Endometrial microvascular endothelial cells (primary cell): ENCODE measurements around the gene ACADVL. TPM values are rescaled to one million over a fixed set of nuclear protein-coding genes. Genes with fewer than 3 reads are reported as not detected.

Experiments used
- in situ Hi-C: cut with HindIII; loops from 2 replicates; pipeline ENCODE4 v1.10.0; 2017; ENCODE audit warnings: low sequenced_read_pairs, low pct_unique_long_range_greater_than_20kb; ENCODE audit errors: inconsistent ontology term
- total RNA-seq: library from RNA; depleted of rRNA; stranded (reverse); fragments of >200 nt; gene quantifications from one replicate; pipeline ENCODE4 v1.2.3, GENCODE V29; 2015; ENCODE audit errors: inconsistent ontology term

ACADVL gene
- total RNA-seq, 1 donor from 2014 or later: 357 TPM

GRCh38 chr17:7262192-7262934, 42.6 kb downstream of the ACADVL start, which contains the start of gene CLDN7:
CLDN7 (minus strand) TSS chr17:7262478; CDS start chr17:7262043, 435 bp downstream.
- in situ Hi-C loops: no loop called here

GRCh38 chr17:7262935-7263800, 43.4 kb downstream of the ACADVL start:
- in situ Hi-C loops: no loop called here

- in situ Hi-C loops: no loop called here
Measured at GRCh38 chr17:7263801-7264078, 44.0 kb downstream of the ACADVL start.

GRCh38 chr17:7266784-7267183, 47.0 kb downstream of the ACADVL start:
- in situ Hi-C loops: no loop called here

Other genes with a start within 250 kb of the ACADVL start
- gene ALOX12, start 223.9 kb upstream of the ACADVL start, total RNA-seq: not detected
- 302 TPM for gene RNASEK, start 207.3 kb upstream of the ACADVL start, total RNA-seq
- 67.7 TPM for gene BCL6B, start 196.9 kb upstream of the ACADVL start, total RNA-seq
- gene SLC16A13, start 183.9 kb upstream of the ACADVL start, total RNA-seq: 2.0 TPM
- not detected for gene SLC16A11, start 175.8 kb upstream of the ACADVL start, total RNA-seq
- not detected for gene CLEC10A, start 139.7 kb upstream of the ACADVL start, total RNA-seq
- gene ASGR2, start 105.1 kb upstream of the ACADVL start, total RNA-seq: not detected
- gene ASGR1, start 40.6 kb upstream of the ACADVL start, total RNA-seq: not detected
- gene DLG4, start 102 bp upstream of the ACADVL start, total RNA-seq: 5.9 TPM
- 31.8 TPM for gene DVL2, start 14.6 kb downstream of the ACADVL start, total RNA-seq
- 65.3 TPM for gene PHF23, start 19.5 kb downstream of the ACADVL start, total RNA-seq
- gene GABARAP, start 22.5 kb downstream of the ACADVL start, total RNA-seq: 154 TPM
- gene CTDNEP1, start 31.8 kb downstream of the ACADVL start, total RNA-seq: 55.9 TPM
- 46.6 TPM for gene ELP5, start 32.3 kb downstream of the ACADVL start, total RNA-seq
- 16.4 TPM for gene CLDN7, start 42.5 kb downstream of the ACADVL start, total RNA-seq
- not detected for gene SLC2A4, start 61.8 kb downstream of the ACADVL start, total RNA-seq
- gene YBX2, start 74.7 kb downstream of the ACADVL start, total RNA-seq: not detected
- gene EIF5A, start 87.7 kb downstream of the ACADVL start, total RNA-seq: 666 TPM
- 39.7 TPM for gene GPS2, start 95.4 kb downstream of the ACADVL start, total RNA-seq
- 15.1 TPM for gene NEURL4, start 109.4 kb downstream of the ACADVL start, total RNA-seq
- gene ACAP1, start 116.6 kb downstream of the ACADVL start, total RNA-seq: not detected
- gene KCTD11, start 132.2 kb downstream of the ACADVL start, total RNA-seq: 7.8 TPM
- not detected for gene TMEM95, start 135.2 kb downstream of the ACADVL start, total RNA-seq
- gene TNK1, start 161.2 kb downstream of the ACADVL start, total RNA-seq: not detected
- gene PLSCR3, start 174.6 kb downstream of the ACADVL start, total RNA-seq: 55.8 TPM
- gene TMEM256, start 184.2 kb downstream of the ACADVL start, total RNA-seq: 109 TPM
- gene NLGN2, start 187.9 kb downstream of the ACADVL start, total RNA-seq: 3.4 TPM
- not detected for gene SPEM1, start 200.4 kb downstream of the ACADVL start, total RNA-seq
- not detected for gene SPEM2, start 205.7 kb downstream of the ACADVL start, total RNA-seq
- gene SPEM3, start 208.9 kb downstream of the ACADVL start, total RNA-seq: not detected
- gene TMEM102, start 215.5 kb downstream of the ACADVL start, total RNA-seq: 5.2 TPM
- gene FGF11, start 219.6 kb downstream of the ACADVL start, total RNA-seq: not detected
- 14.1 TPM for gene CHRNB1, start 225.1 kb downstream of the ACADVL start, total RNA-seq